ENCODE data around the gene DGCR2. TPM values are rescaled to one million over a fixed set of nuclear protein-coding genes. Genes with fewer than 3 reads are reported as not detected.

Gene DGCR2
- total and polyA plus RNA-seq, 2 of the 8 experiments (the other 6 are each of a cell fraction or from before 2014, with no cell fraction given), result 42.3 to 62.2 TPM

- TF ChIP-seq CTCF (IDR thresholded peaks at IDR 0.05; ENCODE audit: control extremely low read depth in 1 of 3, insufficient read depth in 1 of 3, low read depth in 1 of 3, low read length in 3 of 3), result no peak
Measured at GRCh38 chr22:19061471-19062138, 60.6 kb downstream of the DGCR2 start (continued).

Measured in H1 (cell line).